Cerebellar cortex (tissue), 1 donor: ENCODE measurements around the gene RSPH3.
A peak's percentile ranks its signal among the peaks of the same experiment; 100 is the strongest.
"Not testable (repeated sequence)": the region's sequence is repeated elsewhere in the genome, so short reads cannot be mapped to it uniquely, and the experiment has no call there.

Experiments
- DNase-seq: peaks from one replicate; pipeline ENCODE4 v3.0.0-alpha.2; 2015; ENCODE audit warnings: low spot score

RSPH3 gene, protein sequence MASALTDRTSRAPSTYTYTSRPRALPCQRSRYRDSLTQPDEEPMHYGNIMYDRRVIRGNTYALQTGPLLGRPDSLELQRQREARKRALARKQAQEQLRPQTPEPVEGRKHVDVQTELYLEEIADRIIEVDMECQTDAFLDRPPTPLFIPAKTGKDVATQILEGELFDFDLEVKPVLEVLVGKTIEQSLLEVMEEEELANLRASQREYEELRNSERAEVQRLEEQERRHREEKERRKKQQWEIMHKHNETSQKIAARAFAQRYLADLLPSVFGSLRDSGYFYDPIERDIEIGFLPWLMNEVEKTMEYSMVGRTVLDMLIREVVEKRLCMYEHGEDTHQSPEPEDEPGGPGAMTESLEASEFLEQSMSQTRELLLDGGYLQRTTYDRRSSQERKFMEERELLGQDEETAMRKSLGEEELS

GRCh38 chr6:158999666-159000403, at the start of gene RSPH3:
Gene RSPH3, minus strand, starts transcription at chr6:159000202. Its CDS starts 652 bp downstream, at chr6:158999550.
- DNase-seq, result peak; percentile 97

GRCh38 chr6:159047891-159048685, 48.1 kb upstream of the RSPH3 start:
- peak; percentile 51 for DNase-seq

- DNase-seq, result no peak
Observed at GRCh38 chr6:159045801-159046200, 45.8 kb upstream of the RSPH3 start.

- DNase-seq, result no peak
Observed at GRCh38 chr6:159044899-159045727, 45.1 kb upstream of the RSPH3 start, which contains the start of gene TAGAP. Gene TAGAP, minus strand, starts transcription at chr6:159044991. Its CDS starts 845 bp downstream, at chr6:159044146.

- no peak for DNase-seq
Observed at GRCh38 chr6:159043947-159044346, 43.9 kb upstream of the RSPH3 start.

GRCh38 chr6:159043251-159043650, 43.2 kb upstream of the RSPH3 start:
- DNase-seq, result no peak

- DNase-seq, result no peak
Observed at GRCh38 chr6:159042826-159043181, 42.8 kb upstream of the RSPH3 start.

DNA sequence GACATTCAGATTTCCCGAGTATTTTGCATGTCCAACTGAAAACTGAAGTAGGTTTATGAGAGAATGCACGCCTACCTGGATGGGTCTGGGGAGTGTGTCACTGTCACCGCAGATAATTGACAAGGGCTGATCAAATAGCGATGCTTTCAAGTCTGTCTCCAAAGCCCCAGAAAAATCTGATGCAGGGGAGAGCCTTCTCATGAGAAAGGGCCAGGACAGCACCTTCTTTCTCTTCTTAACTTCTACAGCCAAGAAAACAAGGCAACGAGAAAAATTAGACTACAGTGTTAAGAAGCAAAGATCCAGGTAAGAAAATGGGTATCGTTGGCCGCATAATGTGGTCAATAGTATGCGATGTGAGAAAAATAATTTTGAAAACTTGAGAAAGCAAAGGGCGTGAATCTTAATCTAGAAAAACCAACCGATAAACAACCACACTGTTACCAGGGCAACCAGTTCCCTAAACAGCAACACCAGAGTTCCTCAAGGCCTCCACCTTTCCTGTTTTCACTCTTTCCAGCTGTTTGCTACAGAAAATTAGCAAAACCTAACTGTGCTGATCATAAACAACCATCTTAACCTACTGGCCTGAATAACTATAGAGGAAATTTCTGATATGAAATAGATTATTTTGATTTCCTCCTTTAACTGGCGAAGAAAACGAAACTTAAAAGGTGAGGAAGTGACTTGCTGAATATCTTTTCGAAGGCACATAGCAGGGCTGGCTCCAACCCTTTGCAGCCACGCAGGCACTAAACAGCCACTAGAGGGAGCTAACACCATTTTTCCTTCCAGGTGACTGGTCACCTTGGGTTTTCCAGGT, 42.2 kb upstream of the RSPH3 start:
- DNase-seq, result peak; percentile 88

DNA sequence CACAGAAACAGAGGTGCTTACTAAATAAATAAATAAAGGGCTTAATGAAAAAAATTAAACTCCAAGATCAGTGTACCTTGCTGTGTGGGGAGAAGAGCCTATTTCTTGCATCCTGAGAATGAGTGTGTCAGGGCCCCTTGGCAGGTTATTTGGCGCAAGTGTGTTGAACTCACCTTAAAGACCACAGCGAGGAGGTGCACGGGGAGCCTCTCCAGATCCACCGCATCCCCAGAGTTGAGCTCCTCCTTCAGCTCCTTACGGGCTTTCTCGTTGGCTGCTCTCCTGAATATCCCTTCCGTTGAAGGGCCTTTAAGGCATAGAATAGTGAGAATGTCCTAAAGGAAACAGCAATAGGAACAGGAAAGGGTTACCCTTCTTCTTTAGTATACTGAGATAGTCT, 41.2 kb upstream of the RSPH3 start:
- DNase-seq, result no peak

DNA sequence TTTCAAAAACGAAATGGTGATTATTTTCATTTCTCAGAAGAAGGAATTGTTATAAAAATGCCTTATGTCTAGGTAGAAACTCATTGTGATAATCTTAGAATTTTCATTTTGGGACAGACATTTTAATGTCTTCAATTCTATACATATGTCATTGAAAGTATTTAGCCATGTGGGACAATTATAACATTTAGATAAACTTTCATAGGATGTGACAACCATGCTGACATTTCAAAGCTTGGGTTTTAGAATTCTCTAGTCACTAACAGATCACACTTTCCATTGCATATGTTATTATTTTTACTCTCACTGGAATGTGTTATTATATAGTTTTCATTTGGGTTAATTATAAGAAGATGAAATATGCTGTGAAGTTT, 39.9 kb upstream of the RSPH3 start:
- no peak for DNase-seq

- peak; percentile 69 for DNase-seq
Observed at GRCh38 chr6:159038914-159039884, 39.2 kb upstream of the RSPH3 start.

DNA sequence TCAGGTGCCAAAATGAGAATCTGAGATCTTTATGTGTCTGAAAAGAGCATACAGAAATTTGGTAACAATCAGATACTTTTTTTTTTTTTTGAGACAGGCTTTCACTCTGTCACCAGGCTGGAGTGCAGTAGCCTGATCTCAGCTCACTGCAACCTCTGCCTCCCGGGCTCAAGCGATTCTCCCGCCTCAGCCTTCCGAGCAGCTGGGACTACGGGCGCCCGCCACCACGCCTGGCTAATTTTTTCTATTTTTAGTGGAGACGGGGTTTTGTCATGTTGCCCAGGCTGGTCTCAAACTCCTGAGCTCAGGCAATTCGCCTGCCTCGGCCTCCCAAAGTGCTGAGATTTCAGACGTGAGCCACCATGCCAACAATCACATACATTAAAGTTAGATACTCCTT, 38.3 kb upstream of the RSPH3 start:
- not testable (repeated sequence) for DNase-seq

- DNase-seq, result no peak
Observed at GRCh38 chr6:159037756-159038290, 37.8 kb upstream of the RSPH3 start.

GRCh38 chr6:159036673-159037072, 36.7 kb upstream of the RSPH3 start:
- no peak for DNase-seq

GRCh38 chr6:159035891-159036290, 35.9 kb upstream of the RSPH3 start:
- no peak for DNase-seq

- DNase-seq, result no peak
Observed at GRCh38 chr6:159033160-159034049, 33.4 kb upstream of the RSPH3 start.

DNA sequence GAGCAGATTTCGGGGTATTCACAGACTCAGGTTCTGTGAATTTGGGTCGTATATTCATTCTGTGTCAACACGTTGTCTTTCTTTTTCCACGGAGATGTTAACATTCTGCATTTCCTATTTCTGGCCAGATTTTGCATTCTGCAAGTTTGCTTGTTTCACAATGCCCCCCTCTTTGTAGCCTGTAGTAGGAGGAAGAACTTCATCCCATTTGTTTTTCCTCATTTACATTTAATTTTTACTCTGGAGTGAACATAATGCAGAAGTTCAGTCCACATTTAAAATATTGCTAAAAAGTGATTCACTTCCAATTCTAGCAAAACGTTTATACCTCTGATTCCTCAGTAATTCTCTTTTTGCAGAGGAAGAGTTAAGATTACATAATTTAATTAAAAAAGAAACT, 31.8 kb upstream of the RSPH3 start:
- DNase-seq, result no peak

GRCh38 chr6:159030168-159030567, 30.2 kb upstream of the RSPH3 start:
- DNase-seq, result no peak
